ENCODE results near the gene PSMG1. TPM values are rescaled to one million over a fixed set of nuclear protein-coding genes. Genes with fewer than 3 reads are reported as not detected.
"Not testable (repeated sequence)": the region's sequence is repeated elsewhere in the genome, so short reads cannot be mapped to it uniquely, and the experiment has no call there.

Gene PSMG1
- total RNA-seq, 5 donors from 2014 or later (not counting 1 experiment from before 2014, with no cell fraction given): 12.9 to 18.1 (median 16.8) TPM

- Histone ChIP-seq H3K36me3 (ENCODE audit: control insufficient read depth in 2 of 2, extremely low read depth in 1 of 2, insufficient read depth in 1 of 2, low read length in 1 of 2) (peaks cover 0 to 11% of the 10 kb centered on the region in 2 donors), H3K4me1 (ENCODE audit: control insufficient read depth in 1 of 2, extremely low read depth in 1 of 2, insufficient read depth in 2 of 2, low read length in 2 of 2) (no peaks in the 10 kb centered on the region), H3K9me3 (no peaks in the 10 kb centered on the region), H3K27ac (ENCODE audit: low read length) (no peak overlapping the region), H3K4me3 (ENCODE audit: control insufficient read depth in 1 of 2, extremely low read depth in 1 of 2, low read length in 1 of 2) (no peak overlapping the region), H3K27me3 (replicated peaks in 1 of 2; ENCODE audit: control insufficient read depth in 2 of 2, extremely low read depth in 1 of 2, insufficient read depth in 2 of 2, low read length in 1 of 2) (peaks cover 0 to 2% of the 10 kb centered on the region in 2 experiments)
- Mint-ChIP-seq H3K4me3 (no peak overlapping the region), H3K27me3 (peaks cover 0 to 3% of the 10 kb centered on the region in 2 donors), H3K27ac (no peak overlapping the region), H3K36me3 (peaks cover 31% of the 10 kb centered on the region), H3K9me3 (peaks cover 0 to 7% (median 3%) of the 10 kb centered on the region in 3 donors), H3K4me1 (no peaks in the 10 kb centered on the region)
- ChIA-PET CTCF (no interaction called here), POLR2A (no interaction called here)
- DNase-seq (no peak), ATAC-seq (replicated peaks in 1 of 4) (no peak)
- WGBS (ENCODE audit: insufficient coverage): 100% methylated on average over 4 of the region's 5 CpGs
Measured at GRCh38 chr21:39169906-39170305, 13.3 kb downstream of the PSMG1 start.

GRCh38 chr21:39168800-39169199, 14.5 kb downstream of the PSMG1 start:
- peaks cover 23% of the 10 kb centered on the region for H3K36me3 Mint-ChIP-seq
- no peak overlapping the region for H3K4me3 Mint-ChIP-seq
- ATAC-seq (replicated peaks in 1 of 4) (no peak), DNase-seq (no peak)
- no peak overlapping the region for H3K27ac ChIP-seq (ENCODE audit: low read length)
- no CpG with 5 or more reads among the region's 2 CpGs for WGBS (ENCODE audit: insufficient coverage)
- H3K9me3 ChIP-seq: no peaks in the 10 kb centered on the region
- peaks cover 0 to 7% of the 10 kb centered on the region in 2 donors for H3K36me3 ChIP-seq (ENCODE audit: control insufficient read depth in 2 of 2, extremely low read depth in 1 of 2, insufficient read depth in 1 of 2, low read length in 1 of 2)
- H3K27me3 ChIP-seq (replicated peaks in 1 of 2; ENCODE audit: control insufficient read depth in 2 of 2, extremely low read depth in 1 of 2, insufficient read depth in 2 of 2, low read length in 1 of 2): peaks cover 0 to 4% of the 10 kb centered on the region in 2 experiments
- ChIA-PET CTCF (interaction anchor here in 1 of 2 donors (1.1 kb wide), 1 partner anchor 129 kb away, joined by 3 read pairs; no protein-coding TSS in a partner anchor), POLR2A (no interaction called here)
- peaks cover 0 to 14% (median 5%) of the 10 kb centered on the region in 3 donors for H3K9me3 Mint-ChIP-seq
- no peak overlapping the region for H3K4me3 ChIP-seq (ENCODE audit: control insufficient read depth in 1 of 2, extremely low read depth in 1 of 2, low read length in 1 of 2)
- H3K4me1 ChIP-seq (ENCODE audit: control insufficient read depth in 1 of 2, extremely low read depth in 1 of 2, insufficient read depth in 2 of 2, low read length in 2 of 2): no peaks in the 10 kb centered on the region
- no peak overlapping the region for H3K27ac Mint-ChIP-seq
- no peaks in the 10 kb centered on the region for H3K4me1 Mint-ChIP-seq
- peaks cover 0 to 6% of the 10 kb centered on the region in 2 donors for H3K27me3 Mint-ChIP-seq

- no peaks in the 10 kb centered on the region for H3K4me1 Mint-ChIP-seq
- no peak overlapping the region for H3K27ac ChIP-seq (ENCODE audit: low read length)
- ATAC-seq (replicated peaks in 1 of 4): no peak
- H3K4me3 Mint-ChIP-seq: no peak overlapping the region
- peaks cover 0 to 14% of the 10 kb centered on the region in 2 experiments for H3K27me3 ChIP-seq (replicated peaks in 1 of 2; ENCODE audit: control insufficient read depth in 2 of 2, extremely low read depth in 1 of 2, insufficient read depth in 2 of 2, low read length in 1 of 2)
- no peak overlapping the region for H3K4me3 ChIP-seq (ENCODE audit: control insufficient read depth in 1 of 2, extremely low read depth in 1 of 2, low read length in 1 of 2)
- peaks cover 4 to 19% (median 10%) of the 10 kb centered on the region in 3 donors for H3K9me3 Mint-ChIP-seq
- 91% methylated on average over 2 of the region's 2 CpGs for WGBS (ENCODE audit: insufficient coverage)
- peaks cover 0 to 11% of the 10 kb centered on the region in 2 donors for H3K27me3 Mint-ChIP-seq
- no peaks in the 10 kb centered on the region for H3K36me3 ChIP-seq (ENCODE audit: control insufficient read depth in 2 of 2, extremely low read depth in 1 of 2, insufficient read depth in 1 of 2, low read length in 1 of 2)
- H3K9me3 ChIP-seq: no peaks in the 10 kb centered on the region
- DNase-seq: no peak
- peaks cover 4% of the 10 kb centered on the region for H3K36me3 Mint-ChIP-seq
- no peak overlapping the region for H3K27ac Mint-ChIP-seq
- CTCF ChIA-PET: no interaction called here
- POLR2A ChIA-PET: no interaction called here
- H3K4me1 ChIP-seq (ENCODE audit: control insufficient read depth in 1 of 2, extremely low read depth in 1 of 2, insufficient read depth in 2 of 2, low read length in 2 of 2): no peaks in the 10 kb centered on the region
Measured at GRCh38 chr21:39164523-39164922, 18.7 kb downstream of the PSMG1 start.

- no peaks in the 10 kb centered on the region for H3K9me3 ChIP-seq
- H3K4me1 Mint-ChIP-seq: no peaks in the 10 kb centered on the region
- H3K4me3 Mint-ChIP-seq: no peak overlapping the region
- peaks cover 4 to 19% (median 10%) of the 10 kb centered on the region in 3 donors for H3K9me3 Mint-ChIP-seq
- no peaks in the 10 kb centered on the region for H3K4me1 ChIP-seq (ENCODE audit: control insufficient read depth in 1 of 2, extremely low read depth in 1 of 2, insufficient read depth in 2 of 2, low read length in 2 of 2)
- DNase-seq (no peak), ATAC-seq (replicated peaks in 1 of 4) (no peak)
- WGBS (ENCODE audit: insufficient coverage): 38% methylated on average over 1 of the region's 3 CpGs
- peaks cover 0 to 17% of the 10 kb centered on the region in 2 experiments for H3K27me3 ChIP-seq (replicated peaks in 1 of 2; ENCODE audit: control insufficient read depth in 2 of 2, extremely low read depth in 1 of 2, insufficient read depth in 2 of 2, low read length in 1 of 2)
- ChIA-PET CTCF (no interaction called here), POLR2A (no interaction called here)
- no peak overlapping the region for H3K27ac Mint-ChIP-seq
- no peak overlapping the region for H3K4me3 ChIP-seq (ENCODE audit: control insufficient read depth in 1 of 2, extremely low read depth in 1 of 2, low read length in 1 of 2)
- peaks cover 0 to 11% of the 10 kb centered on the region in 2 donors for H3K27me3 Mint-ChIP-seq
- H3K27ac ChIP-seq (ENCODE audit: low read length): no peak overlapping the region
- H3K36me3 Mint-ChIP-seq: no peaks in the 10 kb centered on the region
- no peaks in the 10 kb centered on the region for H3K36me3 ChIP-seq (ENCODE audit: control insufficient read depth in 2 of 2, extremely low read depth in 1 of 2, insufficient read depth in 1 of 2, low read length in 1 of 2)
Measured at GRCh38 chr21:39161064-39161463, 22.2 kb downstream of the PSMG1 start.

- peaks cover 0 to 5% of the 10 kb centered on the region in 2 donors for H3K27me3 Mint-ChIP-seq
- H3K4me1 Mint-ChIP-seq: no peaks in the 10 kb centered on the region
- H3K4me3 ChIP-seq (ENCODE audit: control insufficient read depth in 1 of 2, extremely low read depth in 1 of 2, low read length in 1 of 2): no peak overlapping the region
- H3K36me3 Mint-ChIP-seq: no peaks in the 10 kb centered on the region
- H3K9me3 Mint-ChIP-seq: peaks cover 4 to 8% (median 7%) of the 10 kb centered on the region in 3 donors
- H3K27me3 ChIP-seq (replicated peaks in 1 of 2; ENCODE audit: control insufficient read depth in 2 of 2, extremely low read depth in 1 of 2, insufficient read depth in 2 of 2, low read length in 1 of 2): peaks cover 0 to 13% of the 10 kb centered on the region in 2 experiments
- POLR2A ChIA-PET: no interaction called here
- CTCF ChIA-PET: interaction anchor here in 1 of 2 donors (0.6 kb wide), 1 partner anchor 1110 kb away, joined by 3 read pairs; no protein-coding TSS in a partner anchor
- no peak overlapping the region for H3K4me3 Mint-ChIP-seq
- no peak overlapping the region for H3K27ac Mint-ChIP-seq
- ATAC-seq (replicated peaks in 1 of 4) (no peak), DNase-seq (no peak)
- no peaks in the 10 kb centered on the region for H3K4me1 ChIP-seq (ENCODE audit: control insufficient read depth in 1 of 2, extremely low read depth in 1 of 2, insufficient read depth in 2 of 2, low read length in 2 of 2)
- WGBS (ENCODE audit: insufficient coverage): 95% methylated on average over 5 of the region's 7 CpGs
- H3K9me3 ChIP-seq: no peaks in the 10 kb centered on the region
- no peaks in the 10 kb centered on the region for H3K36me3 ChIP-seq (ENCODE audit: control insufficient read depth in 2 of 2, extremely low read depth in 1 of 2, insufficient read depth in 1 of 2, low read length in 1 of 2)
- H3K27ac ChIP-seq (ENCODE audit: low read length): no peak overlapping the region
Measured at GRCh38 chr21:39159342-39160063, 23.7 kb downstream of the PSMG1 start.

GRCh38 chr21:39157241-39157640, 26.0 kb downstream of the PSMG1 start:
- H3K4me3 Mint-ChIP-seq; ATAC-seq (replicated peaks in 1 of 4); H3K9me3 ChIP-seq; CTCF ChIA-PET; H3K27ac ChIP-seq (ENCODE audit: low read length); H3K4me3 ChIP-seq (ENCODE audit: control insufficient read depth in 1 of 2, extremely low read depth in 1 of 2, low read length in 1 of 2); H3K27me3 Mint-ChIP-seq; H3K4me1 Mint-ChIP-seq; H3K4me1 ChIP-seq (ENCODE audit: control insufficient read depth in 1 of 2, extremely low read depth in 1 of 2, insufficient read depth in 2 of 2, low read length in 2 of 2); H3K9me3 Mint-ChIP-seq; DNase-seq; H3K27me3 ChIP-seq (replicated peaks in 1 of 2; ENCODE audit: control insufficient read depth in 2 of 2, extremely low read depth in 1 of 2, insufficient read depth in 2 of 2, low read length in 1 of 2); H3K27ac Mint-ChIP-seq; POLR2A ChIA-PET; H3K36me3 ChIP-seq (ENCODE audit: control insufficient read depth in 2 of 2, extremely low read depth in 1 of 2, insufficient read depth in 1 of 2, low read length in 1 of 2); H3K36me3 Mint-ChIP-seq: not testable (repeated sequence)
- 98% methylated on average over 25 of the region's 34 CpGs for WGBS (ENCODE audit: insufficient coverage)

Measured in T-cell (primary cell).